Mucosa of descending colon (tissue), 3 donors: ENCODE results near the gene CRADD. TPM values are rescaled to one million over a fixed set of nuclear protein-coding genes. Genes with fewer than 3 reads are reported as not detected.
"Not testable (repeated sequence)": the region's sequence is repeated elsewhere in the genome, so short reads cannot be mapped to it uniquely, and the experiment has no call there.

Experiments
- ATAC-seq: fragments of 200-7000 bp; cut with Tn5 transposase; one replicate; pipeline ENCODE4 v1.9.1; 2020; ENCODE audit warnings: mild to moderate bottlenecking, moderate library complexity
- DNase-seq, 3 donors: peaks; one replicate each; pipeline ENCODE4 v3.0.0-alpha.2; 2020
- H3K36me3 ChIP-seq: fragments of 200-600 bp; one replicate; pipeline ENCODE4 v1.8.0; 2021; ENCODE audit warnings: low read depth, mild to moderate bottlenecking
- H3K4me1 ChIP-seq: fragments of 200-600 bp; one replicate; pipeline ENCODE4 v1.8.0; 2021; ENCODE audit warnings: low read depth, mild to moderate bottlenecking
- H3K4me3 ChIP-seq: fragments of 200-600 bp; one replicate; pipeline ENCODE4 v1.8.0; 2021; ENCODE audit warnings: mild to moderate bottlenecking
- H3K9me3 ChIP-seq: fragments of 200-600 bp; one replicate; pipeline ENCODE4 v1.8.0; 2021; ENCODE audit warnings: mild to moderate bottlenecking
- CTCF ChIP-seq: fragments of 200-600 bp; IDR thresholded peaks from one replicate; pipeline ENCODE4 v1.8.0; 2022; ENCODE audit warnings: antibody characterized with exemption, mild to moderate bottlenecking
- intact Hi-C, 2 donors: fragments of 100-400 bp; cut with DNase I in 1 of 2; cut with micrococcal nuclease in 1 of 2; formaldehyde crosslinking; loops; one replicate each; pipeline versions ENCODE4 v1.11.0 to v1.11.1; 2022; cut with DNase I, micrococcal nuclease
- total RNA-seq, 3 donors: library from RNA; stranded (reverse); fragmentation: NEBNext Ultra II Directional in 2 of 3; extraction: Animal tissue kit (Norgen Biotek cat#: 25700) in 2 of 3; gene quantifications; one replicate each; pipeline versions ENCODE4 v1.2.1 to v1.2.4, GENCODE V29; 2021 to 2023
- donor health status: DM: no; HTN: no; CAD: no; lungs with moderate emphysema.
- donor health status: DM: no; HTN: no; CAD: no.
- donor health status: DM: no; HTN: yes; CAD: no.

CRADD gene
- total RNA-seq, 3 donors from 2014 or later = 18.4 to 27.9 (median 22.7) TPM

GRCh38 chr12:93638954-93639353 is 38.2 kb upstream of the CRADD start:
- no peaks in the 10 kb centered on the region for H3K9me3 ChIP-seq
- DNase-seq = no peak
- intact Hi-C loops = no loop called here

GRCh38 chr12:93639406-93639805 is 37.8 kb upstream of the CRADD start:
- TF ChIP-seq CTCF = no peak
- H3K4me1 ChIP-seq = no peaks in the 10 kb centered on the region
- no peaks in the 10 kb centered on the region for H3K9me3 ChIP-seq
- H3K4me3 ChIP-seq = no peak overlapping the region
- ATAC-seq (no peak), DNase-seq (no peak)
- intact Hi-C loops = no loop called here
- no peaks in the 10 kb centered on the region for H3K36me3 ChIP-seq

More at GRCh38 chr12:93638954-93639353, 38.2 kb upstream of the CRADD start:
- no peak for TF ChIP-seq CTCF
- no peak overlapping the region for H3K4me3 ChIP-seq
- H3K36me3 ChIP-seq = no peaks in the 10 kb centered on the region
- no peaks in the 10 kb centered on the region for H3K4me1 ChIP-seq
- no peak for ATAC-seq

- H3K4me3 ChIP-seq, ATAC-seq, H3K36me3 ChIP-seq, intact Hi-C loops, H3K4me1 ChIP-seq, H3K9me3 ChIP-seq, DNase-seq: not testable (repeated sequence)
These were observed 35.8 kb upstream of the CRADD start for GRCh38 chr12:93641380-93641779.

GRCh38 chr12:93642751-93643150 is 34.4 kb upstream of the CRADD start:
- intact Hi-C loops = no loop called here
- H3K9me3 ChIP-seq = no peaks in the 10 kb centered on the region
- no peak for TF ChIP-seq CTCF
- no peak overlapping the region for H3K4me3 ChIP-seq
- DNase-seq (no peak), ATAC-seq (no peak)
- no peaks in the 10 kb centered on the region for H3K4me1 ChIP-seq
- no peaks in the 10 kb centered on the region for H3K36me3 ChIP-seq

- no peaks in the 10 kb centered on the region for H3K9me3 ChIP-seq
- no peaks in the 10 kb centered on the region for H3K4me1 ChIP-seq
- ATAC-seq (no peak), DNase-seq (no peak)
- H3K36me3 ChIP-seq = no peaks in the 10 kb centered on the region
- intact Hi-C loops = no loop called here
- no peak for TF ChIP-seq CTCF
- H3K4me3 ChIP-seq = no peak overlapping the region
These were observed 31.5 kb upstream of the CRADD start for GRCh38 chr12:93645702-93646101.

- no peak for TF ChIP-seq CTCF
- DNase-seq (no peak), ATAC-seq (no peak)
These were observed 26.5 kb upstream of the CRADD start for GRCh38 chr12:93650626-93651025.

More at GRCh38 chr12:93650626-93651025, 26.5 kb upstream of the CRADD start:
- no peaks in the 10 kb centered on the region for H3K4me1 ChIP-seq
- H3K36me3 ChIP-seq = no peaks in the 10 kb centered on the region
- intact Hi-C loops = no loop called here
- H3K9me3 ChIP-seq = no peaks in the 10 kb centered on the region
- no peak overlapping the region for H3K4me3 ChIP-seq
